BLaER1 treated with 17β-estradiol and CSF1 and Interleukin-3, amounts not matched to agents 10 nM and 100 nM (cell line): ENCODE measurements around the gene RIN1.
A peak's percentile ranks its signal among the peaks of the same experiment; 100 is the strongest.
"Not testable (repeated sequence)": the region's sequence is repeated elsewhere in the genome, so short reads cannot be mapped to it uniquely, and the experiment has no call there.

ENCODE experiments used
- H3K27ac ChIP-seq, 11 experiments: shearing (Covaris generic); formaldehyde crosslinking; 2 replicates each; pipeline ENCODE4 v1.8.1; 2022
- H3K27me3 ChIP-seq, 11 experiments: shearing (Covaris generic); formaldehyde crosslinking; 2 replicates each; pipeline ENCODE4 v1.8.1; 2022
- H3K36me3 ChIP-seq, 11 experiments: shearing (Covaris generic); formaldehyde crosslinking; 2 replicates each; pipeline ENCODE4 v1.8.1; 2022
- H3K4me1 ChIP-seq, 10 experiments: shearing (Covaris generic); formaldehyde crosslinking; 2 replicates each; pipeline ENCODE4 v1.8.1; 2022
- H3K4me2 ChIP-seq, 11 experiments: shearing (Covaris generic); formaldehyde crosslinking; 2 replicates each; pipeline ENCODE4 v1.8.1; 2022
- H3K4me3 ChIP-seq, 10 experiments: shearing (Covaris generic); formaldehyde crosslinking; 2 replicates each; pipeline ENCODE4 v1.8.1; 2022
- H3K9ac ChIP-seq, 11 experiments: shearing (Covaris generic); formaldehyde crosslinking; 2 replicates each; pipeline ENCODE4 v1.8.1; 2022
- H3K9me3 ChIP-seq, 11 experiments: shearing (Covaris generic); formaldehyde crosslinking; replicated peaks in 1 of 11; 2 replicates each; pipeline ENCODE4 v1.8.1; 2022
- H4K20me1 ChIP-seq, 11 experiments: shearing (Covaris generic); formaldehyde crosslinking; 2 replicates each; pipeline ENCODE4 v1.8.1; 2022
- Cebpa-rat ChIP-seq, 11 experiments: shearing (Covaris generic); IDR thresholded peaks; 2 replicates each; pipeline ENCODE4 v1.8.1; 2022

The RIN1 gene

GRCh38 chr11:66321606-66322005 is 14.6 kb downstream of the RIN1 start:
- no peaks in the 10 kb centered on the region for H3K27me3 ChIP-seq
- H3K4me2 ChIP-seq, result peak overlapping the region in 9 of 11 experiments; percentile 4 to 47 (median 31); a peak in 15 of 22 replicates
- peak overlapping the region in 7 of 11 experiments; percentile 24 to 61 (median 42); a peak in 11 of 22 replicates for H3K27ac ChIP-seq
- H3K9me3 ChIP-seq, result peaks cover 0 to 21% (median 14%) of the 10 kb centered on the region in 11 experiments; a peak in 15 of 22 replicates
- TF ChIP-seq Cebpa-rat (IDR thresholded peaks at IDR 0.05), result no peak
- H4K20me1 ChIP-seq, result peaks cover 0 to 2% (median 0%) of the 10 kb centered on the region in 11 experiments; a peak in 3 of 22 replicates
- no peak overlapping the region for H3K4me3 ChIP-seq
- peaks cover 51 to 80% (median 74%) of the 10 kb centered on the region in 10 experiments for H3K4me1 ChIP-seq
- H3K36me3 ChIP-seq, result no peaks in the 10 kb centered on the region
- H3K9ac ChIP-seq, result no peak overlapping the region

GRCh38 chr11:66320748-66321147 is 15.5 kb downstream of the RIN1 start:
- H3K4me1 ChIP-seq, result peaks cover 51 to 82% (median 75%) of the 10 kb centered on the region in 10 experiments
- H3K9me3 ChIP-seq, result peaks cover 0 to 21% (median 14%) of the 10 kb centered on the region in 11 experiments; a peak in 15 of 22 replicates
- not testable (repeated sequence) for H3K27me3 ChIP-seq, H3K27ac ChIP-seq, H3K9ac ChIP-seq, H3K4me2 ChIP-seq, H3K36me3 ChIP-seq, H3K4me3 ChIP-seq
- peaks cover 0 to 10% (median 3%) of the 10 kb centered on the region in 11 experiments; a peak in 12 of 22 replicates for H4K20me1 ChIP-seq

GRCh38 chr11:66320289-66320688 is 15.9 kb downstream of the RIN1 start:
- H3K4me2 ChIP-seq, H3K4me3 ChIP-seq, H3K9ac ChIP-seq, H3K36me3 ChIP-seq, H3K27me3 ChIP-seq: not testable (repeated sequence)
- peaks cover 0 to 15% (median 7%) of the 10 kb centered on the region in 11 experiments; a peak in 12 of 22 replicates for H4K20me1 ChIP-seq
- H3K9me3 ChIP-seq, result peaks cover 0 to 21% (median 14%) of the 10 kb centered on the region in 11 experiments; a peak in 15 of 22 replicates
- peak overlapping the region in 3 of 11 experiments; percentile 32 to 98 (median 94); a peak in 2 of 22 replicates for H3K27ac ChIP-seq
- H3K4me1 ChIP-seq, result peaks cover 51 to 82% (median 75%) of the 10 kb centered on the region in 10 experiments

GRCh38 chr11:66318600-66318970 is 17.6 kb downstream of the RIN1 start:
- H3K9me3 ChIP-seq, result peaks cover 0 to 21% (median 14%) of the 10 kb centered on the region in 11 experiments; a peak in 15 of 22 replicates
- H3K4me1 ChIP-seq, result peaks cover 56 to 82% (median 77%) of the 10 kb centered on the region in 10 experiments
- H3K27me3 ChIP-seq, result no peaks in the 10 kb centered on the region
- H3K27ac ChIP-seq, result peak overlapping the region; percentile 25 to 98 (median 94); a peak in 21 of 22 replicates
- peak overlapping the region in 2 of 10 experiments; percentile 68 to 69; a peak in 1 of 20 replicates for H3K4me3 ChIP-seq
- H3K9ac ChIP-seq, result peak overlapping the region in 10 of 11 experiments; percentile 39 to 92 (median 88); a peak in 18 of 22 replicates
- no peaks in the 10 kb centered on the region for H3K36me3 ChIP-seq
- peaks cover 0 to 32% (median 12%) of the 10 kb centered on the region in 11 experiments; a peak in 12 of 22 replicates for H4K20me1 ChIP-seq
- TF ChIP-seq Cebpa-rat (IDR thresholded peaks at IDR 0.05), result peak in 3 of 11 experiments; percentile 0 to 31 (median 17); a peak in 2 of 22 replicates
- H3K4me2 ChIP-seq, result peak overlapping the region; percentile 98 to 100 (median 100)

GRCh38 chr11:66317723-66318599 is 18.3 kb downstream of the RIN1 start:
- Histone ChIP-seq H3K9ac (peak overlapping the region; percentile 81 to 92 (median 87); a peak in 21 of 22 replicates), H3K4me3 (peak overlapping the region in 9 of 10 experiments; percentile 66 to 80 (median 69); a peak in 18 of 20 replicates), H3K4me2 (peak overlapping the region; percentile 98 to 100 (median 100)), H3K36me3 (no peaks in the 10 kb centered on the region), H3K4me1 (peaks cover 62 to 82% (median 79%) of the 10 kb centered on the region in 10 experiments), H3K9me3 (peaks cover 0 to 21% (median 14%) of the 10 kb centered on the region in 11 experiments; a peak in 15 of 22 replicates), H4K20me1 (peaks cover 0 to 32% (median 12%) of the 10 kb centered on the region in 11 experiments; a peak in 12 of 22 replicates), H3K27ac (peak overlapping the region; percentile 73 to 98 (median 94); a peak in 21 of 22 replicates), H3K27me3 (no peaks in the 10 kb centered on the region)
- peak; percentile 97 to 100 (median 100) for TF ChIP-seq Cebpa-rat (IDR thresholded peaks at IDR 0.05)

- no peaks in the 10 kb centered on the region for H3K27me3 ChIP-seq
- peak overlapping the region; percentile 98 to 100 (median 100) for H3K4me2 ChIP-seq
- H3K36me3 ChIP-seq, result no peaks in the 10 kb centered on the region
- no peak for TF ChIP-seq Cebpa-rat (IDR thresholded peaks at IDR 0.05)
- H3K4me3 ChIP-seq, result peak overlapping the region in 9 of 10 experiments; percentile 66 to 80 (median 69); a peak in 18 of 20 replicates
- peaks cover 0 to 21% (median 14%) of the 10 kb centered on the region in 11 experiments; a peak in 15 of 22 replicates for H3K9me3 ChIP-seq
- peaks cover 0 to 32% (median 12%) of the 10 kb centered on the region in 11 experiments; a peak in 12 of 22 replicates for H4K20me1 ChIP-seq
- H3K9ac ChIP-seq, result peak overlapping the region; percentile 81 to 92 (median 87); a peak in 21 of 22 replicates
- H3K27ac ChIP-seq, result peak overlapping the region; percentile 73 to 98 (median 94); a peak in 21 of 22 replicates
- H3K4me1 ChIP-seq, result peaks cover 63 to 77% (median 74%) of the 10 kb centered on the region in 10 experiments
Measured at GRCh38 chr11:66317322-66317722, 18.9 kb downstream of the RIN1 start.

- H3K27ac ChIP-seq, result peak within 1 kb of the TSS; percentile 73 to 98 (median 94); a peak in 21 of 22 replicates
- H3K9me3 ChIP-seq, result peaks cover 0 to 19% (median 13%) of the 10 kb centered on the region in 11 experiments; a peak in 15 of 22 replicates
- peaks cover 63 to 72% (median 69%) of the 10 kb centered on the region in 10 experiments for H3K4me1 ChIP-seq
- peaks cover 0 to 32% (median 12%) of the 10 kb centered on the region in 11 experiments; a peak in 12 of 22 replicates for H4K20me1 ChIP-seq
- H3K4me3 ChIP-seq, result peak within 1 kb of the TSS; percentile 52 to 80 (median 69)
- peak within 1 kb of the TSS; percentile 81 to 92 (median 87) for H3K9ac ChIP-seq
- H3K36me3 ChIP-seq, result no peaks in the 10 kb centered on the region
- peak within 1 kb of the TSS; percentile 98 to 100 (median 100) for H3K4me2 ChIP-seq
- no peaks in the 10 kb centered on the region for H3K27me3 ChIP-seq
- TF ChIP-seq Cebpa-rat (IDR thresholded peaks at IDR 0.05), result no peak
Measured at GRCh38 chr11:66316849-66317251, 19.4 kb downstream of the RIN1 start, which contains the start of gene CD248. Gene CD248 (minus strand): TSS chr11:66317044. CDS start chr11:66317027, 17 bp downstream.
